A673 (cell line): Measurements from ENCODE around the gene TBC1D16. TPM values are rescaled to one million over a fixed set of nuclear protein-coding genes. Genes with fewer than 3 reads are reported as not detected.

Experiments used
- BruUV-seq: library from RNA; stranded (reverse); fragments of 400-500 nt; replicated peaks from 2 replicates; lab custom pipeline; 2021; lab: Mats Ljungman, UMichigan
- CTCF ChIA-PET: fragments of 300-600 bp; sonication (Branson Sonifier 250); formaldehyde crosslinking; loops from one replicate; lab custom pipeline; 2022; ENCODE audit warnings: antibody characterized with exemption; lab: Charles Lee
- POLR2A ChIA-PET: fragments of 300-600 bp; sonication (Branson Sonifier 250); formaldehyde crosslinking; loops from one replicate; lab custom pipeline; 2022; ENCODE audit warnings: antibody characterized with exemption; ENCODE audit not compliant: low non-redundant PET; lab: Charles Lee
- DNase-seq: peaks from one replicate; pipeline ENCODE4 v3.0.0-alpha.2; 2015; ENCODE audit warnings: low spot score
- H3K27ac ChIP-seq: fragments of 200-600 bp; sonication (generic); 2 replicates; pipeline ENCODE4 v1.5.1; 2016; ENCODE audit warnings: mixed run types, low read depth, mild to moderate bottlenecking, mixed read lengths, antibody characterized with exemption, low read length; ENCODE audit not compliant: poor library complexity, severe bottlenecking
- H3K27me3 ChIP-seq: fragments of 200-600 bp; sonication (generic); replicated peaks from 2 replicates; pipeline ENCODE4 v1.6.1; 2017; ENCODE audit warnings: mixed run types, low read depth, mild to moderate bottlenecking, mixed read lengths, antibody characterized with exemption, low read length; ENCODE audit not compliant: insufficient read depth, poor library complexity
- H3K36me3 ChIP-seq: fragments of 200-600 bp; sonication (generic); 2 replicates; pipeline ENCODE4 v1.6.1; 2016; ENCODE audit warnings: mixed run types, mild to moderate bottlenecking, mixed read lengths, antibody characterized with exemption, low read length; ENCODE audit not compliant: insufficient read depth, poor library complexity, severe bottlenecking
- H3K4me1 ChIP-seq: fragments of 200-600 bp; sonication (generic); 2 replicates; pipeline ENCODE4 v1.6.1; 2017; ENCODE audit warnings: mixed run types, mild to moderate bottlenecking, mixed read lengths, antibody characterized with exemption, low read length; ENCODE audit not compliant: insufficient read depth, poor library complexity, severe bottlenecking
- H3K4me3 ChIP-seq: fragments of 200-600 bp; sonication (generic); 2 replicates; pipeline ENCODE4 v1.5.1; 2016; ENCODE audit warnings: low read depth, mixed run types, mild to moderate bottlenecking, mixed read lengths, low read length; ENCODE audit not compliant: poor library complexity, severe bottlenecking
- H3K9me3 ChIP-seq: fragments of 200-600 bp; sonication (generic); 2 replicates; pipeline ENCODE4 v1.6.1; 2016; ENCODE audit warnings: mixed run types, low read depth, mild to moderate bottlenecking, mixed read lengths, antibody characterized with exemption, low read length; ENCODE audit not compliant: poor library complexity, severe bottlenecking
- CTCF ChIP-seq: fragments of 300-800, 200-600 bp; sonication (generic); conservative IDR thresholded peaks from 2 replicates; pipeline ENCODE4 v1.5.1; 2017; ENCODE audit warnings: low read depth, mild to moderate bottlenecking, antibody characterized with exemption, low read length, moderate library complexity, mixed read lengths
- EZH2 ChIP-seq: fragments of 200-600 bp; sonication (generic); IDR thresholded peaks from 2 replicates; pipeline ENCODE4 v1.6.1; 2017; ENCODE audit warnings: borderline replicate concordance, low read depth, mild to moderate bottlenecking, mixed read lengths, antibody characterized with exemption, low read length; ENCODE audit not compliant: poor library complexity, severe bottlenecking
- intact Hi-C: fragments of 100-400 bp; cut with micrococcal nuclease; formaldehyde crosslinking; loops from one replicate; pipeline ENCODE4 v1.10.0; 2022; ENCODE audit not compliant: unreplicated experiment
- total RNA-seq: library from RNA; stranded (reverse); gene quantifications from 2 replicates; pipeline ENCODE4 v1.2.3, GENCODE V29; 2021

TBC1D16 gene
- total RNA-seq, 1 experiment from 2014 or later, result 49.1 TPM

DNA sequence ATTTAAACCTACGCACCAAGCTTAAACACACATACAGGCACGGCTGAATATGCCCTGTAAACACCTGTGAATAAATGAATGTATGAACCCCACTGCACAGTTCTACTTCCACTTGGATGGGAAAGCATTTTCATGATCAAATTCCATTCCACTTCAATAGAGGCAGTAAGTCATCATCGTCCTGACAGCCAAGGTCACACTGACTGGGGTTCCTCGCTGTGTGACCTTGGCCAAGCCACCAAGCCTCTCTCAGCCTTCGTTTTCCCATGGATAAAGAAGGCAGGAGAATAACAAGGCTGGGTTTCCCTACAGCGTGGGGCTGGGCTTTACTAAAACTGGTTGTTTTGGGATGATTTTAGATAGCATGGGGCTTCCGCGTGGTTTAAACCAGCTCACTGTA lies 82.8 kb downstream of the TBC1D16 start:
- intact Hi-C loops, result no loop called here
- BruUV-seq, result no TSS peak
- H3K36me3 ChIP-seq, result no peaks in the 10 kb centered on the region
- H3K27me3 ChIP-seq, result no peaks in the 10 kb centered on the region
- no peak overlapping the region for H3K4me3 ChIP-seq
- TF ChIP-seq CTCF (no peak), EZH2 (no peak)
- ChIA-PET CTCF (interaction anchor here (1.1 kb wide), 1 partner anchor 18 kb away, joined by 3 read pairs; no protein-coding TSS in a partner anchor), POLR2A (no interaction called here)
- DNase-seq, result no peak
- H3K4me1 ChIP-seq, result peaks cover 63% of the 10 kb centered on the region
- H3K27ac ChIP-seq, result peak overlapping the region; percentile 93
- no peaks in the 10 kb centered on the region for H3K9me3 ChIP-seq

GRCh38 chr17:79952265-79952877 lies 83.3 kb downstream of the TBC1D16 start:
- no peak overlapping the region for H3K4me3 ChIP-seq
- no peaks in the 10 kb centered on the region for H3K27me3 ChIP-seq
- no peak for DNase-seq
- no peaks in the 10 kb centered on the region for H3K36me3 ChIP-seq
- no TSS peak for BruUV-seq
- intact Hi-C loops, result no loop called here
- H3K9me3 ChIP-seq, result no peaks in the 10 kb centered on the region
- peak overlapping the region; percentile 93 for H3K27ac ChIP-seq
- CTCF ChIA-PET, result interaction anchor here (1.1 kb wide), 1 partner anchor 18 kb away, joined by 3 read pairs; no protein-coding TSS in a partner anchor
- POLR2A ChIA-PET, result no interaction called here
- H3K4me1 ChIP-seq, result peaks cover 63% of the 10 kb centered on the region
- TF ChIP-seq EZH2 (no peak), CTCF (no peak)

DNA sequence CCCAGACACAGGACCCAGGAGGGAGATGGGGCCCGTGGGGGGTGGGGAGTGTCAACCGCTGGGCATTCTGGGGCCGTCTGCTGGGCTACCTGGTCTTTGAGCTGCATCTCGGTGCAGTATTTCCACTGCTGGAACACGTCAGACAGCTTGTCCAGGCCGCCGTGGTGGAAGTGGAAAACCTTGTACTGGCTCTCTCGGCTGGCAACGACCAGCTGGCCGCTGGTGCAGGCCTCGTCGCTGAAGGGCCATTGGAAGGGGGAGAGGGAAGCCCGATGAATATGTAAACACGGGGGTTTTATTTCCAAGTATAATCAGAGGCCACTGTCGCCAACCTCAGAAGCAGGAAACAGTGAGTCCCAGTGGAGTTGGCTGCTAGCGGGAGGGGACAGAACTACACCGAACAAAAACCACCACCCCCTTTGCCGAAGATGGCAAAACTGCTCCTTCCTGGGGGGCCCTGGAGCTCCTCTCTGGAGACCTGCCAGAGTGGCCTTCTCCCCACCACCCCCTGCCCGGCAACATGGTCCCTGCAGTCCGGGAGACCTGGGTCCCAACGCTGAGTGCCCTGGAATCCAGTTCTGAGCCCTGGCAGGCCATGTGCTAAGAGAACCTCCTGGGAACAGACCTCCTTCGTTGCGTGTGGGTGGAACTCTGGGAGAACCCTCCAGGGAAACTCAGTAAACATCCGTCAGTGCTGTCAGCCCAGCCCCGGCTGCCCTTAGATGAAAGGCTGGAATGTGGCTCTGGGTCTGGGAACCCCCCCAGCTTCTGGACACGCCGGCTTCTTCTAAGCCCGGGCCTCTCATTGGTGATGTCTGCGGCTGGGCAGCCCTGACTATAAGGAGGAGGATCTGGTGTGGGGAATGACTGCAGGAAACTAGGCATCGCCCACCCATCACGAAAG lies 84.1 kb downstream of the TBC1D16 start:
- no TSS peak for BruUV-seq
- Histone ChIP-seq H3K9me3 (no peaks in the 10 kb centered on the region), H3K27ac (peak overlapping the region; percentile 93), H3K4me3 (peak overlapping the region; percentile 23), H3K4me1 (peaks cover 59% of the 10 kb centered on the region), H3K27me3 (no peaks in the 10 kb centered on the region), H3K36me3 (no peaks in the 10 kb centered on the region)
- TF ChIP-seq CTCF, result 0 out of 2 replicates have a peak, but pooled peaks have one; percentile 11
- no peak for TF ChIP-seq EZH2
- intact Hi-C loops, result no loop called here
- ChIA-PET POLR2A (interaction anchor here (0.5 kb wide), 1 partner anchor 150 kb away, joined by 3 read pairs; no protein-coding TSS in a partner anchor), CTCF (interaction anchor here (1.1 kb wide), 1 partner anchor 19 kb away, joined by 3 read pairs; no protein-coding TSS in a partner anchor)
- peak; percentile 86 for DNase-seq
